A673 (cell line): ENCODE data around the gene MGLL.

Experiments used
- EZH2 ChIP-seq: fragments of 200-600 bp; sonication (generic); IDR thresholded peaks from 2 replicates; pipeline ENCODE4 v1.6.1; 2017; ENCODE audit warnings: borderline replicate concordance, low read depth, mild to moderate bottlenecking, mixed read lengths, antibody characterized with exemption, low read length; ENCODE audit not compliant: poor library complexity, severe bottlenecking
- TF ChIP-seq, protein P1 (sequence below): fragments of 300-800, 200-600 bp; sonication (generic); conservative IDR thresholded peaks from 2 replicates; pipeline ENCODE4 v1.5.1; 2017; ENCODE audit warnings: low read depth, mild to moderate bottlenecking, antibody characterized with exemption, low read length, moderate library complexity, mixed read lengths

DNA sequence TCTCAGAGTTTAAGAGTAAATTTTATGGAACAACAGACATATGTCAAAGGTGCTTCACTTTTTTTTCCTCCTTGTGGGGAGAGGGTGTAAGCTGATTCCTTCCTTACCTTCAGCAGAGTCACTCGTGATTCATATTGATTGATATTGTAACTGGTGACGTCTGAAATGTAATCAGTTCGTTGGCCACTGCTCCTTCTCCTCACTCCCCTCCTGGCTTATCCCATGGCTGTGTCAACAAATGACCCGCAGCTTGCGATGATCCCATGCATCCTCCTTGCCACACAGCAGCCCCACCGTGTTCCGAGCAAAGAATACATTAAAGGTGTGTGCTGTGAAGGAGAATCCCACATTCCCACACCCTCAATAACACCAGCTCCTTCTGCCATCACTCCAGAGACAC, 7.3 kb downstream of the MGLL start:
- TF ChIP-seq, protein P1, sequence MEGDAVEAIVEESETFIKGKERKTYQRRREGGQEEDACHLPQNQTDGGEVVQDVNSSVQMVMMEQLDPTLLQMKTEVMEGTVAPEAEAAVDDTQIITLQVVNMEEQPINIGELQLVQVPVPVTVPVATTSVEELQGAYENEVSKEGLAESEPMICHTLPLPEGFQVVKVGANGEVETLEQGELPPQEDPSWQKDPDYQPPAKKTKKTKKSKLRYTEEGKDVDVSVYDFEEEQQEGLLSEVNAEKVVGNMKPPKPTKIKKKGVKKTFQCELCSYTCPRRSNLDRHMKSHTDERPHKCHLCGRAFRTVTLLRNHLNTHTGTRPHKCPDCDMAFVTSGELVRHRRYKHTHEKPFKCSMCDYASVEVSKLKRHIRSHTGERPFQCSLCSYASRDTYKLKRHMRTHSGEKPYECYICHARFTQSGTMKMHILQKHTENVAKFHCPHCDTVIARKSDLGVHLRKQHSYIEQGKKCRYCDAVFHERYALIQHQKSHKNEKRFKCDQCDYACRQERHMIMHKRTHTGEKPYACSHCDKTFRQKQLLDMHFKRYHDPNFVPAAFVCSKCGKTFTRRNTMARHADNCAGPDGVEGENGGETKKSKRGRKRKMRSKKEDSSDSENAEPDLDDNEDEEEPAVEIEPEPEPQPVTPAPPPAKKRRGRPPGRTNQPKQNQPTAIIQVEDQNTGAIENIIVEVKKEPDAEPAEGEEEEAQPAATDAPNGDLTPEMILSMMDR: no peak
- no peak for TF ChIP-seq EZH2
